Subcutaneous adipose tissue (tissue), 4 donors: ENCODE results near the gene TBC1D5. TPM values are rescaled to one million over a fixed set of nuclear protein-coding genes. Genes with fewer than 3 reads are reported as not detected.

Experiments
- total RNA-seq, 4 donors: library from RNA; depleted of rRNA; stranded (reverse); fragments of >200 nt; gene quantifications; one replicate each; pipeline ENCODE4 v1.1.0, GENCODE V29; 2016
- TF ChIP-seq, protein P1 (sequence below): fragments of 450-650 bp; IDR thresholded peaks from one replicate; pipeline ENCODE4 v1.5.1; 2016; ENCODE audit warnings: low read depth, mild to moderate bottlenecking, control low read depth, antibody characterized with exemption, moderate library complexity

The TBC1D5 gene
- total RNA-seq, 4 donors from 2014 or later, result 76.3 to 91.1 (median 81.3) TPM

DNA sequence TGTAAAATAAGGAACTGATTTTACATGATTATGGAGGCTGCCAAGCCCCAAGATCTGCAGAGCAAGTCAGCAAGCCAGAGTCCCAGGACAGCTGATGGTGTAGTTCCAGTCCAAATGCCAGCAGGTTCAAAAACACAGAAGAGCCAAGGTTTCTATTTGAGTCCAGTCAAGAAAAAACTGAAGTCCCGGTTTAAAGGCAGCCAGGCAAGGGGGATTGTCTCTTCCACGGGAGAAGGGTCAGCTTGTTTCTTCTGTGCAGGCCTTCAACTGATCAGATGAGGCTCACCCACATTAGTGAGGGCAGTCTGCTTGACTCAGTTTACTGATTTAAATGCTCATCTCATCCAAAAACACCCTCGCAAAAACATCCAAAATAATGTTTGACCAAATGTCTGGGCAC, 611.5 kb downstream of the TBC1D5 start:
- TF ChIP-seq, protein P1, sequence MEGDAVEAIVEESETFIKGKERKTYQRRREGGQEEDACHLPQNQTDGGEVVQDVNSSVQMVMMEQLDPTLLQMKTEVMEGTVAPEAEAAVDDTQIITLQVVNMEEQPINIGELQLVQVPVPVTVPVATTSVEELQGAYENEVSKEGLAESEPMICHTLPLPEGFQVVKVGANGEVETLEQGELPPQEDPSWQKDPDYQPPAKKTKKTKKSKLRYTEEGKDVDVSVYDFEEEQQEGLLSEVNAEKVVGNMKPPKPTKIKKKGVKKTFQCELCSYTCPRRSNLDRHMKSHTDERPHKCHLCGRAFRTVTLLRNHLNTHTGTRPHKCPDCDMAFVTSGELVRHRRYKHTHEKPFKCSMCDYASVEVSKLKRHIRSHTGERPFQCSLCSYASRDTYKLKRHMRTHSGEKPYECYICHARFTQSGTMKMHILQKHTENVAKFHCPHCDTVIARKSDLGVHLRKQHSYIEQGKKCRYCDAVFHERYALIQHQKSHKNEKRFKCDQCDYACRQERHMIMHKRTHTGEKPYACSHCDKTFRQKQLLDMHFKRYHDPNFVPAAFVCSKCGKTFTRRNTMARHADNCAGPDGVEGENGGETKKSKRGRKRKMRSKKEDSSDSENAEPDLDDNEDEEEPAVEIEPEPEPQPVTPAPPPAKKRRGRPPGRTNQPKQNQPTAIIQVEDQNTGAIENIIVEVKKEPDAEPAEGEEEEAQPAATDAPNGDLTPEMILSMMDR, result no peak

DNA sequence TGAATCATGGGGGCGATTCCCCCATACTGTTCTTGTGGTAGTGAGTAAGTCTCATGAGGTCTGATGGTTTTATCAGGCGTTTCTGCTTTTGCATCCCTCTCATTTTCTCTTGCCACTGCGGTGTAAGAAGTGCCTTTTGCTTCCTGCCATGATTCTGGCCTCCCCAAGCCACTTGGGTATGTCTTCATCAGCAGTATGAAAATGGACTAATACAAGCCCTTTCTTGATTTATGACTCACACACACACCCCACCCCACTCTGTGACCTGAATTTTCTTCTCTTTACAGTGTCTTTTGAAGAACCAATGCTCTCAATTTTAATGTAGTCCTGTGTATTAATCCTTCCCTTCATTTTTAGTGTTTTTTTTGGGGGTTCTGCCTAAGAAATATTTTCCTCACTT, 612.9 kb downstream of the TBC1D5 start:
- TF ChIP-seq, protein P1, result no peak

DNA sequence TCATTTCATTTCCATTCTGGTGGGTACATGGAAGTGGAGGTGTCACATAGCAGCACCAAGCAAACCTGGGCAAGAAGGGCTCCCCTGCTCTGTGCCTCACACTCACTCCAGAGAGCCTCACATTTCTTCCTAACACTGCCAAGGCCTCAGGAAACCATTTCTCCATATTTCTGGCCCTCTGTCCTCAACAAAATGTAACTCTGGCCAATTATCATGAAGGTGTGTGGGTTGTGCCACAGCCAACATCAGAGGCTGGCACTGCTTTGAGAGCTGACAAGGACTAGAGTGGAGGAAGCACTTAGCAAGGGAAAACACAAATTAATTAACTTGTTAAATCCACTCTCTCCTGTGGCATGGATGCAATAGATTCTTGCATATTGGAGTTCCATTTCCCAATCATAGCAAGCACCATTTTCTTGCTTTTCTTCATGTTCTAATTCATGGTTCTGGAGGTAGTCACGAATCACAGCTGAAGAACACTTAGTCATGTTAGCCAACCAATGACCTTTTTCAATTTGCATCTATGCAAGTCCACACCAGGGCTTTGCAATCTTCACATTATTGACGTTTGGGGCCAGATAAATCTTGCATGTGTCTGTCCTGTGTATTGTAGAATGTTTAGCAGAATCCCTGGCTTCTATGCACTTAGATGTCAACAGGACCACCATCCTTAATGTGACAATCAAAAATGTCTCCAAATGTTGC, 616.5 kb downstream of the TBC1D5 start:
- TF ChIP-seq, protein P1, result no peak

DNA sequence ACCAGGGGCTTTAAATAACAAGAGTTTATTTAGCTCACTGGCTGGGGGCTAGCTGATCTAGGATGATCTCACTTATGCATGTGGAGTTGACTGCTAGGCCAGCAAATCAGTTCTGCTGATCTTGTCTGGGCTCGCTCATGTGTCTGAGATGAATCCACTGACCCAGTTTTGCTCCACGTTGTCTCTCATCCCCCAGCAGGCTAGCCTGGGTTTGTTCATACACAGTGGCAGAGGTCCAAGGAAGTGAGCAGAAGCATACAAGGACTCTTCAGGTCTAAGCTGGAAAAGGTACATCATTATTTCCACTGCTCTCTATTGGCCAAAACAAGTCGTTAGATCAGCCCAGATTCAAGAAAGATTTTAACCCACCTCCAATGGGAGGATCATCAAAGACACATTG, 619.7 kb downstream of the TBC1D5 start:
- TF ChIP-seq, protein P1, result no peak

DNA sequence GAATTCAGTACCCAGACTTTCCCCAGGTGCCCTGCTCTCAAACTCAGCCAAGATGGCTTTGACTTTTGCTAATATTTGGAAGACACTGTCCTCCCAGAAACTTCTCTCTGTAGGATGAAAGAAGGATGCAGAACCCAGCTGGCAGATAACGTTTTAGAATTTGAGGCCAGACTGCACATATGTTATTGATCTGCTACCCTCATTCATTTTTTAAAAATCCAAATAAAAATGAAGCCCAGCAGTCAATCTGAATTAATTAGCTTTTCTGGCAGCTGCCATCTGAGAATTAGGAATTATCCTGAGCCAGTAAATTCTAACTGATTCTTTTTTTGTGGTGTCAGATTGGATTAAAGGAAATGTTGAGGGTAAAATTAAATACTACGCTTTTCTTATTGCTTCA, 621.1 kb downstream of the TBC1D5 start:
- TF ChIP-seq, protein P1, result no peak

DNA sequence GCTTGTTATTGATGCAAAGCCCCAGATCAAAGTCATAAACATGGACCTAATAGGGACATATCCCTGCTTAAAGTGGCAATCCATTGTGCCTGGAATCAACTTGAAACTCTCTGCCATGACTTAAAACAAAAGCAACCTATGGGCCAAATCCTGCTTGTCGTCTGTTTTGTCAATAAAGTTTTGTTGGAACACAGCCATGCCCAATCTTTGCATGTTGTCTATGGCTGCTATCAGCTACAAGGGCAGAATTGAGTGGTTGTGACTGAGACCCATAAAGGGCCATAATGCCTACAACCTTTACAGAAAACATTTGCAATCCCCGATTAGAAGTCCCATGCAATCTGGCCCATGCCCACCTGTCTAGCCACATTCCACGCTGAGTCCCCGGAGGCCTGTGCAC, 622.3 kb downstream of the TBC1D5 start:
- TF ChIP-seq, protein P1, result no peak

DNA sequence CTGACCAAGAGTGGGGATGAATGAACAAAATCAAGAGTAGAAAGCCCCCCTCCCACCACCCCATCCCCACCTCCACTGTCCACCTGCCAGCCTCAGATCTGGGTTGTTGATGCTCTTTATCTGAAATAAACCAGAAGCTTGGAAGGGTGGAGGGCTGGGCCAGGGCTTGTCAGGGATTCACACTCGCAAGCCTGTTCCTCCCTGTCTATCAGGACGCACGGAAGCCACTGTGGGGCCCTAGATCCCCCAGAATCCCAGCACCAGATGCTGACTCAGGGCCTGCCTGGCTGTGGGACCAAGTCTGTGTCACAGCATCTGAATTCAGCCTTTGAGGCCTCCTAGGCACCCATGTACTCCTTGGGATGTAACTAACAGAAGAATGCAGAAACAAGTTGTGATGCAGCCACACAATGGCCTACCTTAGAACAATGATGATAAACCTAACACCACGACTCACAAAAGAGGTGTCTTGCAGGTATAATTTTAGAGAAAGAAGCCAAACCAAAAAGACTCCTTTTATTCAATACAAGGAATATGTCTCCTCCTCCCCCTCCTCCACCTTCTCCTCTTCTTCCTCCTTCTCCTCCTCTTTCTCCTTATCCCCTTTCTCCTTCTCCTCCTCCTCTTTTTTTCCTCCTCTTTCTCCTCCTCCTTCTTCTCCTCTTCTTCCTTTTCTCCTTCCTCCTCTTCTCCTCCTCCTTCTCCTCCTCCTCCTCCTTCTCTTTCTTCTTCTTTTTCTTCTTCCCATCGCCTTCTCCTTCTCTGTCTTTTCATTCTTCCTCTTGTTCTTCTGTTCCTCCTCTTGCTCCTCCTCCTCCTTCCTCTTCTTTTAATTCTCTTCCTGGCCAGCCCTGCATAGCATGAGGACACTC, 623.0 kb downstream of the TBC1D5 start:
- TF ChIP-seq, protein P1, result no peak
